Caki2 (cell line): ENCODE measurements around the gene CXCL9. TPM values are rescaled to one million over a fixed set of nuclear protein-coding genes. Genes with fewer than 3 reads are reported as not detected.
"Not testable (repeated sequence)": the region's sequence is repeated elsewhere in the genome, so short reads cannot be mapped to it uniquely, and the experiment has no call there.

Experiments used
- DNase-seq: peaks from one replicate; pipeline ENCODE4 v3.0.0-alpha.2; 2015; ENCODE audit warnings: low read depth
- in situ Hi-C: cut with HindIII; loops from 2 replicates; pipeline ENCODE4 v1.10.0; 2016; ENCODE audit warnings: low sequenced_read_pairs, low pct_unique_long_range_greater_than_20kb, mixed read lengths
- total RNA-seq: library from RNA; depleted of rRNA; stranded (reverse); fragments of >200 nt; shearing (Covaris generic); gene quantifications from 2 replicates; pipeline ENCODE4 v1.2.3, GENCODE V29; 2014; ENCODE audit warnings: low replicate concordance; rRNA removed

CXCL9 gene
- not detected in 2 replicates for total RNA-seq

GRCh38 chr4:76007089-76007862 is at the start of gene CXCL9:
Gene CXCL9 (minus strand): TSS chr4:76007509. CDS start chr4:76007449, 60 bp downstream.
- in situ Hi-C loops: no loop called here
- no peak for DNase-seq

GRCh38 chr4:76055421-76055820 is 48.1 kb upstream of the CXCL9 start:
- DNase-seq: no peak
- in situ Hi-C loops: no loop called here

- in situ Hi-C loops: no loop called here
- DNase-seq: no peak
Observed at GRCh38 chr4:76055016-76055415, 47.7 kb upstream of the CXCL9 start.

GRCh38 chr4:76053730-76054129 is 46.4 kb upstream of the CXCL9 start:
- DNase-seq: no peak
- in situ Hi-C loops: no loop called here

GRCh38 chr4:76050560-76051050 is 43.3 kb upstream of the CXCL9 start:
- in situ Hi-C loops: not testable (repeated sequence)

GRCh38 chr4:76049860-76050416 is 42.6 kb upstream of the CXCL9 start:
- DNase-seq, in situ Hi-C loops: not testable (repeated sequence)

More at GRCh38 chr4:76050560-76051050, 43.3 kb upstream of the CXCL9 start:
- not testable (repeated sequence) for DNase-seq

GRCh38 chr4:76044686-76045085 is 37.4 kb upstream of the CXCL9 start:
- DNase-seq, in situ Hi-C loops: not testable (repeated sequence)

- DNase-seq, in situ Hi-C loops: not testable (repeated sequence)
Observed at GRCh38 chr4:76043306-76043705, 36.0 kb upstream of the CXCL9 start.

- in situ Hi-C loops, DNase-seq: not testable (repeated sequence)
Observed at GRCh38 chr4:76042241-76042998, 35.1 kb upstream of the CXCL9 start.

GRCh38 chr4:76036855-76037254 is 29.5 kb upstream of the CXCL9 start:
- in situ Hi-C loops: no loop called here
- DNase-seq: no peak

- DNase-seq: no peak
- in situ Hi-C loops: no loop called here
Observed at GRCh38 chr4:76035799-76036380, 28.6 kb upstream of the CXCL9 start, which contains the start of gene CXCL11. Gene CXCL11 (minus strand): TSS chr4:76036070. CDS start chr4:76035987, 83 bp downstream.

GRCh38 chr4:76035141-76035540 is 27.8 kb upstream of the CXCL9 start:
- in situ Hi-C loops: no loop called here
- DNase-seq: no peak

GRCh38 chr4:76029300-76029699 is 22.0 kb upstream of the CXCL9 start:
- in situ Hi-C loops: no loop called here
- DNase-seq: no peak

- in situ Hi-C loops: no loop called here
- no peak for DNase-seq
Observed at GRCh38 chr4:76028350-76028765, 21.0 kb upstream of the CXCL9 start.

GRCh38 chr4:76024065-76024464 is 16.8 kb upstream of the CXCL9 start:
- no peak for DNase-seq
- in situ Hi-C loops: no loop called here

- DNase-seq: peak; percentile 14
- in situ Hi-C loops: no loop called here
Observed at GRCh38 chr4:76023389-76023788, 16.1 kb upstream of the CXCL9 start, which contains the start of gene CXCL10. Gene CXCL10 (minus strand): TSS chr4:76023497. CDS start chr4:76023431, 66 bp downstream.

- in situ Hi-C loops: no loop called here
Observed at GRCh38 chr4:76022677-76023076, 15.4 kb upstream of the CXCL9 start.

GRCh38 chr4:76022031-76022430 is 14.7 kb upstream of the CXCL9 start:
- no peak for DNase-seq
- in situ Hi-C loops: no loop called here

More at GRCh38 chr4:76022677-76023076, 15.4 kb upstream of the CXCL9 start:
- DNase-seq: no peak
